Neural cell (in vitro differentiated cells): Measurements from ENCODE around the gene PFDN5. TPM values are rescaled to one million over a fixed set of nuclear protein-coding genes. Genes with fewer than 3 reads are reported as not detected.

ENCODE experiments used
- H2AFZ ChIP-seq: fragments of 200-600, 300-800 bp; sonication (generic), shearing (Covaris generic); 2 replicates; pipeline ENCODE4 v1.6.0; 2014; ENCODE audit warnings: low read depth, mild to moderate bottlenecking, antibody characterized with exemption, low read length, moderate library complexity
- H3F3A ChIP-seq: fragments of 200-600 bp; shearing (Covaris generic); 2 replicates; pipeline ENCODE4 v1.6.1; 2016; ENCODE audit warnings: mild to moderate bottlenecking, moderate library complexity, mixed read lengths, antibody characterized with exemption, low read length; ENCODE audit not compliant: insufficient read depth, poor library complexity, severe bottlenecking
- H3K27ac ChIP-seq: fragments of 200-600, 300-800 bp; sonication (generic), shearing (Covaris generic); 2 replicates; pipeline ENCODE4 v1.5.1; 2014; ENCODE audit warnings: mild to moderate bottlenecking, low read length, moderate library complexity
- H3K27me3 ChIP-seq: fragments of 300-800, 200-600 bp; sonication (generic), shearing (Covaris generic); 2 replicates; pipeline ENCODE4 v1.6.0; 2014; ENCODE audit warnings: mild to moderate bottlenecking, low read depth, low read length, moderate library complexity; ENCODE audit not compliant: insufficient read depth
- H3K36me3 ChIP-seq: fragments of 300-800, 200-600 bp; sonication (generic), shearing (Covaris generic); 2 replicates; pipeline ENCODE4 v1.5.1; 2014; ENCODE audit warnings: mild to moderate bottlenecking, antibody characterized with exemption, low read length, moderate library complexity; ENCODE audit not compliant: insufficient read depth
- H3K4me2 ChIP-seq: fragments of 300-800, 200-600 bp; sonication (generic), shearing (Covaris generic); 2 replicates; pipeline ENCODE4 v1.6.0; 2014; ENCODE audit warnings: mild to moderate bottlenecking, low read length
- H3K4me3 ChIP-seq: fragments of 300-800, 200-600 bp; sonication (generic), shearing (Covaris generic); 2 replicates; pipeline ENCODE4 v1.5.1; 2014; ENCODE audit warnings: mild to moderate bottlenecking, low read length, moderate library complexity
- H3K79me2 ChIP-seq: fragments of 200-600 bp; shearing (Covaris generic); replicated peaks from 2 replicates; pipeline ENCODE4 v1.6.0; 2014; ENCODE audit warnings: mild to moderate bottlenecking, low read length, moderate library complexity; ENCODE audit not compliant: insufficient read depth
- H3K9ac ChIP-seq: fragments of 300-800, 200-600 bp; sonication (generic), shearing (Covaris generic); 2 replicates; pipeline ENCODE4 v1.6.1; 2016; ENCODE audit warnings: mild to moderate bottlenecking, low read length, mixed read lengths
- H3K9me2 ChIP-seq: fragments of 200-600 bp; shearing (Covaris generic); 2 replicates; pipeline ENCODE4 v1.6.1; 2016; ENCODE audit warnings: mild to moderate bottlenecking, low read length, mixed read lengths; ENCODE audit not compliant: insufficient read depth
- H3K9me3 ChIP-seq: fragments of 200-600, 300-800 bp; sonication (generic), shearing (Covaris generic); 2 replicates; pipeline ENCODE4 v1.6.1; 2016; ENCODE audit warnings: mild to moderate bottlenecking, mixed run types, low read length, moderate library complexity, mixed read lengths
- H4K20me1 ChIP-seq: fragments of 200-600 bp; shearing (Covaris generic); 2 replicates; pipeline ENCODE4 v1.6.1; 2016; ENCODE audit warnings: mild to moderate bottlenecking, mixed run types; ENCODE audit not compliant: insufficient read depth
- CTCF ChIP-seq: fragments of 450-650 bp; IDR thresholded peaks from 2 replicates; pipeline ENCODE4 v1.5.1; 2014; ENCODE audit warnings: antibody characterized with exemption, mild to moderate bottlenecking, moderate library complexity; ENCODE audit not compliant: poor library complexity, severe bottlenecking
- EP300 ChIP-seq: fragments of 450-650 bp; conservative IDR thresholded peaks from 2 replicates; pipeline ENCODE4 v1.6.1; 2014; ENCODE audit warnings: antibody characterized with exemption, mild to moderate bottlenecking, moderate library complexity; ENCODE audit not compliant: poor library complexity, severe bottlenecking
- EZH2 ChIP-seq: fragments of 200-600, 300-800 bp; shearing (Covaris generic), sonication (generic); IDR thresholded peaks from 2 replicates; pipeline ENCODE4 v1.6.1; 2014; ENCODE audit warnings: antibody characterized with exemption, low read length, borderline replicate concordance, mild to moderate bottlenecking; ENCODE audit not compliant: insufficient read depth, poor library complexity, severe bottlenecking
- MXI1 ChIP-seq: fragments of 450-650 bp; conservative IDR thresholded peaks from 2 replicates; pipeline ENCODE4 v1.6.1; 2014; ENCODE audit warnings: antibody characterized with exemption, mild to moderate bottlenecking; ENCODE audit not compliant: poor library complexity, severe bottlenecking
- POLR2AphosphoS5 ChIP-seq: IDR thresholded peaks from 2 replicates; pipeline ENCODE4 v1.6.1; 2012
- RAD21 ChIP-seq: fragments of 450-650 bp; conservative IDR thresholded peaks from 2 replicates; pipeline ENCODE4 v1.6.1; 2014; ENCODE audit warnings: antibody characterized with exemption, mild to moderate bottlenecking, moderate library complexity
- REST ChIP-seq: IDR thresholded peaks from 2 replicates; pipeline ENCODE4 v1.6.1; 2012; ENCODE audit warnings: borderline replicate concordance
- SMC3 ChIP-seq: fragments of 450-650 bp; conservative IDR thresholded peaks from 2 replicates; pipeline ENCODE4 v1.6.1; 2014; ENCODE audit warnings: antibody characterized with exemption, mild to moderate bottlenecking, moderate library complexity; ENCODE audit not compliant: poor library complexity
- TAF1 ChIP-seq: IDR thresholded peaks from 2 replicates; pipeline ENCODE4 v1.6.1; 2012; ENCODE audit warnings: low read depth
- polyA plus RNA-seq: library from polyadenylated mRNA; depleted of rRNA; stranded (reverse); fragments of >200 nt; gene quantifications from 2 replicates; pipeline ENCODE4 v1.2.3, GENCODE V29; 2014

The PFDN5 gene
- polyA plus RNA-seq, 1 donor from 2014 or later, result 1,383 TPM

GRCh38 chr12:53345486-53346188 is 50.3 kb downstream of the PFDN5 start:
- H3K27me3 ChIP-seq, result no peaks in the 10 kb centered on the region
- no peaks in the 10 kb centered on the region for H3F3A ChIP-seq
- no peak overlapping the region for H2AFZ ChIP-seq
- no peaks in the 10 kb centered on the region for H3K36me3 ChIP-seq
- H4K20me1 ChIP-seq, result no peaks in the 10 kb centered on the region
- no peaks in the 10 kb centered on the region for H3K79me2 ChIP-seq
- H3K9ac ChIP-seq, result peak overlapping the region; percentile 82
- H3K4me3 ChIP-seq, result peak overlapping the region; percentile 80
- TF ChIP-seq RAD21, result no peak
- no peak for TF ChIP-seq CTCF
- no peak for TF ChIP-seq TAF1
- H3K9me3 ChIP-seq, result no peaks in the 10 kb centered on the region
- H3K4me2 ChIP-seq, result no peak overlapping the region
- peak overlapping the region; percentile 59 for H3K27ac ChIP-seq
- H3K9me2 ChIP-seq, result no peaks in the 10 kb centered on the region

- no peaks in the 10 kb centered on the region for H3K9me2 ChIP-seq
- H3F3A ChIP-seq, result no peaks in the 10 kb centered on the region
- no peak overlapping the region for H3K27ac ChIP-seq
- H3K27me3 ChIP-seq, result no peaks in the 10 kb centered on the region
- H3K79me2 ChIP-seq, result no peaks in the 10 kb centered on the region
- H3K9ac ChIP-seq, result no peak overlapping the region
- H3K9me3 ChIP-seq, result no peaks in the 10 kb centered on the region
- H3K4me3 ChIP-seq, result no peak overlapping the region
- no peaks in the 10 kb centered on the region for H4K20me1 ChIP-seq
- no peaks in the 10 kb centered on the region for H3K36me3 ChIP-seq
- TF ChIP-seq EP300 (no peak), POLR2AphosphoS5 (no peak), CTCF (no peak), RAD21 (no peak), MXI1 (no peak), SMC3 (no peak), EZH2 (no peak), REST (no peak), TAF1 (no peak)
- H2AFZ ChIP-seq, result no peak overlapping the region
- no peak overlapping the region for H3K4me2 ChIP-seq
These were observed 51.1 kb downstream of the PFDN5 start for GRCh38 chr12:53346491-53346890.
